Adrenal gland (tissue), 5 donors: ENCODE data around the gene OR51F2.

Source experiments
- CTCF ChIP-seq, 6 experiments: fragments of 450-650 bp in 4 of 6; fragments of 200-600 bp in 2 of 6; sonication (generic) in 1 of 6; IDR thresholded peaks; 1 replicate in 5 of 6; 2 replicates in 1 of 6; pipeline versions ENCODE4 v1.5.1 to v1.8.0; 2016 to 2021; ENCODE audit warnings: antibody characterized with exemption in 6 of 6, mild to moderate bottlenecking in 2 of 6, moderate library complexity in 1 of 6
- POLR2A ChIP-seq, 2 donors: fragments of 450-650 bp; IDR thresholded peaks; one replicate each; pipeline ENCODE4 v1.6.1; 2017; ENCODE audit warnings: antibody characterized with exemption in 2 of 2, mild to moderate bottlenecking in 2 of 2, moderate library complexity in 1 of 2
- donor health status: DM: no; HTN: no; CAD: no.

DNA sequence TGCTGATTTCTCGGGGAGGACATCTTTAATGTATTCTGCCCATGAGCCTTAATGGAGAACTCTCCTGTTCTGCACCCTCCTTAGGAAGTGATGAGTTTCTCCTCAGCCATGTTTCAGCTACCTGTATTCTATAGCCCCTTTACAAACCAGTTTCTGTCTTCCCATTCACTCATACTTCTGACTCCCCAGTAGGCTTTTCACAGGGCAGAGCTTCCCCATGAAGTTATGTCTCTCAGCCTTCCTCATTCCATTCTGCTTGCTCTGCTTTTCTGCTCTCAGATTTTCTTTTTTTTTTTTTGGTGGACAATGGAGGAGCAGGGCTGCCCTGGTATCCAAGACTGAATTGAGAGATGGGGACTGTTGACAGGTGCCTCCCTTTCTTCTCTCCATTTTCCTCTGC, 12.6 kb upstream of the OR51F2 start:
- no peak for TF ChIP-seq CTCF (IDR thresholded peaks at IDR 0.05)
- no peak for TF ChIP-seq POLR2A (IDR thresholded peaks at IDR 0.05)
